ENCODE data around the gene TPRA1. TPM values are rescaled to one million over a fixed set of nuclear protein-coding genes. Genes with fewer than 3 reads are reported as not detected.

The TPRA1 gene
- total RNA-seq, 1 experiment from 2014 or later, result 20.0 TPM

DNA sequence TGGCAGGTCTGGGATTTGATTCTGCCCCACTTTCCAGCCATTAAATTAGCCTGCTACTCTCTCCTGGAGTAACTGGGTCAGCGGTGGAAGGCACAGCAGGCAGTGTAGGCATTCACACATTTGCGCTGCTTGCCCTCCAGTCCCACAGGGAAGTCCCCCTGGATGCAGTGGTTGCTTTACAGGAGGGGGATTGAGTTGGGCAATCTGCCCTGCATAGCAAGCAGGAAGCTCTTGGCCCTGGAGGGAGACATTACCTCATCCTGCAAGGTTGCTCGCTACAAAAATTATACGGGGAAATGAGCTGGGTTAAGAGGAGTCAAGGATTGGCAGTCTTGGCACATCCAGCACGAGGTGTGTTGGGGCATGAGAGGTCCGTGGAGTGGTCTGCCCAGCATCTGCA is 22.4 kb upstream of the TPRA1 start:
- no peak overlapping the region for H3K23ac ChIP-seq (ENCODE audit: insufficient read length, low read depth, low read length)
- H3K9ac ChIP-seq (ENCODE audit: extremely low read depth, insufficient read length, low read length), result no peak overlapping the region
- Mint-ChIP-seq H3K36me3 (ENCODE audit: insufficient read depth in 1 of 3, low read depth in 3 of 3) (peaks cover 80 to 98% (median 97%) of the 10 kb centered on the region in 3 experiments; a peak in 6 of 7 replicates), H3K27ac (no peak overlapping the region), H3K4me3 (no peak overlapping the region), H3K4me1 (0 out of 4 replicates have a peak, but pooled peaks cover 2 to 5% of the 10 kb centered on the region in 2 experiments), H3K9me3 (no peaks in the 10 kb centered on the region), H3K27me3 (ENCODE audit: low read depth) (no peaks in the 10 kb centered on the region)
- no peak overlapping the region for H3K14ac ChIP-seq (ENCODE audit: insufficient read depth, low read length)
- no peak overlapping the region for H2AFZ ChIP-seq (ENCODE audit: low read length)
- H3K9me3 ChIP-seq (ENCODE audit: control insufficient read depth, low read depth, low read length), result no peaks in the 10 kb centered on the region
- no peak overlapping the region for H3T11ph ChIP-seq (ENCODE audit: low read length)
- no peaks in the 10 kb centered on the region for H3K4me1 ChIP-seq (ENCODE audit: insufficient read depth, low read length)
- H4K5ac ChIP-seq (ENCODE audit: insufficient read length, low read depth, low read length), result no peak overlapping the region
- H2AK5ac ChIP-seq (ENCODE audit: insufficient read length, low read length), result no peak overlapping the region
- TF ChIP-seq, protein P1, sequence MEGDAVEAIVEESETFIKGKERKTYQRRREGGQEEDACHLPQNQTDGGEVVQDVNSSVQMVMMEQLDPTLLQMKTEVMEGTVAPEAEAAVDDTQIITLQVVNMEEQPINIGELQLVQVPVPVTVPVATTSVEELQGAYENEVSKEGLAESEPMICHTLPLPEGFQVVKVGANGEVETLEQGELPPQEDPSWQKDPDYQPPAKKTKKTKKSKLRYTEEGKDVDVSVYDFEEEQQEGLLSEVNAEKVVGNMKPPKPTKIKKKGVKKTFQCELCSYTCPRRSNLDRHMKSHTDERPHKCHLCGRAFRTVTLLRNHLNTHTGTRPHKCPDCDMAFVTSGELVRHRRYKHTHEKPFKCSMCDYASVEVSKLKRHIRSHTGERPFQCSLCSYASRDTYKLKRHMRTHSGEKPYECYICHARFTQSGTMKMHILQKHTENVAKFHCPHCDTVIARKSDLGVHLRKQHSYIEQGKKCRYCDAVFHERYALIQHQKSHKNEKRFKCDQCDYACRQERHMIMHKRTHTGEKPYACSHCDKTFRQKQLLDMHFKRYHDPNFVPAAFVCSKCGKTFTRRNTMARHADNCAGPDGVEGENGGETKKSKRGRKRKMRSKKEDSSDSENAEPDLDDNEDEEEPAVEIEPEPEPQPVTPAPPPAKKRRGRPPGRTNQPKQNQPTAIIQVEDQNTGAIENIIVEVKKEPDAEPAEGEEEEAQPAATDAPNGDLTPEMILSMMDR (conservative IDR thresholded peaks at IDR 0.05), result no peak
- no peaks in the 10 kb centered on the region for H3K23me2 ChIP-seq (ENCODE audit: insufficient read length, low read depth, low read length, poor library complexity, severe bottlenecking)
- no peak overlapping the region for H2BK20ac ChIP-seq (ENCODE audit: low read depth, low read length, poor library complexity, severe bottlenecking)
- H3K18ac ChIP-seq (ENCODE audit: insufficient read length, low read depth, low read length), result no peak overlapping the region
- H3K56ac ChIP-seq (ENCODE audit: insufficient read length, low read depth, low read length), result no peak overlapping the region
- WGBS (ENCODE audit: extremely low coverage, insufficient read length, low lambda C conversion rate), result no CpG with 5 or more reads among the region's 6 CpGs
- no peaks in the 10 kb centered on the region for H3K27me3 ChIP-seq (ENCODE audit: insufficient read depth, low read length)
- H3K4ac ChIP-seq (ENCODE audit: low read depth, low read length), result no peak overlapping the region
- H4K8ac ChIP-seq (replicated peaks; ENCODE audit: insufficient read length, low read depth, low read length), result no peak overlapping the region
- H4K20me1 ChIP-seq (ENCODE audit: control insufficient read depth, insufficient read depth, insufficient read length), result no peaks in the 10 kb centered on the region
- no peak overlapping the region for H2BK12ac ChIP-seq (ENCODE audit: insufficient read length, low read depth, low read length)
- H4K91ac ChIP-seq (ENCODE audit: insufficient read length, low read depth, low read length), result no peak overlapping the region
- no peak overlapping the region for H2BK15ac ChIP-seq (ENCODE audit: low read depth, low read length)
- no peak overlapping the region for H3K27ac ChIP-seq (ENCODE audit: insufficient read length, low read depth, low read length)
- no peak overlapping the region for H2BK5ac ChIP-seq (ENCODE audit: insufficient read length, low read length)
- DNase-seq, result no peak
- H3K79me1 ChIP-seq (ENCODE audit: insufficient read depth, low read depth, low read length, poor library complexity, severe bottlenecking), result peaks cover 5% of the 10 kb centered on the region
- H3K4me2 ChIP-seq (ENCODE audit: insufficient read depth, insufficient read length, low read length), result no peak overlapping the region
- H3K79me2 ChIP-seq (ENCODE audit: insufficient read depth, low read length), result no peaks in the 10 kb centered on the region
- no peak overlapping the region for H2BK120ac ChIP-seq (ENCODE audit: low read depth, low read length, poor library complexity, severe bottlenecking)

Data from H9 (cell line).